ENCODE measurements around the gene SEPTIN14.
"Not testable (repeated sequence)": the region's sequence is repeated elsewhere in the genome, so short reads cannot be mapped to it uniquely, and the experiment has no call there.

The SEPTIN14 gene

GRCh38 chr7:55778631-55779030 is 83.9 kb downstream of the SEPTIN14 start:
- no peak for DNase-seq

GRCh38 chr7:55776196-55776595 is 86.4 kb downstream of the SEPTIN14 start:
- no peak for DNase-seq

- DNase-seq = no peak
These were observed 87.5 kb downstream of the SEPTIN14 start for GRCh38 chr7:55775051-55775420.

- DNase-seq = no peak
These were observed 88.1 kb downstream of the SEPTIN14 start for GRCh38 chr7:55774327-55775050.

GRCh38 chr7:55770778-55771177 is 91.8 kb downstream of the SEPTIN14 start:
- no peak for DNase-seq

GRCh38 chr7:55753274-55753862 is 109.2 kb downstream of the SEPTIN14 start:
- DNase-seq = not testable (repeated sequence)

GRCh38 chr7:55744706-55745105 is 117.8 kb downstream of the SEPTIN14 start:
- not testable (repeated sequence) for DNase-seq

Data from MV-4-11 (cell line).